Liver (tissue), 9 donors: ENCODE results near the gene CDH13. TPM values are rescaled to one million over a fixed set of nuclear protein-coding genes. Genes with fewer than 3 reads are reported as not detected.

Experiments
- DNase-seq: peaks from one replicate; pipeline ENCODE4 v3.0.0-alpha.2; 2017; ENCODE audit warnings: low spot score
- H3K27ac ChIP-seq, 2 donors: one replicate each; pipeline ENCODE4 v1.7.0; 2013; ENCODE audit warnings: inconsistent platforms in 2 of 2, low read length in 2 of 2, control low read depth in 1 of 2, low read depth in 1 of 2, mild to moderate bottlenecking in 1 of 2
- H3K27me3 ChIP-seq, 4 donors: one replicate each; pipeline versions ENCODE4 v1.6.1 to v1.7.0; 2013; ENCODE audit warnings: low read length in 3 of 4, inconsistent platforms in 1 of 4, mild to moderate bottlenecking in 1 of 4, moderate library complexity in 1 of 4; ENCODE audit not compliant: control insufficient read depth in 4 of 4, insufficient read depth in 4 of 4
- H3K36me3 ChIP-seq, 4 donors: one replicate each; pipeline versions ENCODE4 v1.6.1 to v1.7.0; 2013; ENCODE audit warnings: low read length in 3 of 4, mild to moderate bottlenecking in 3 of 4, low read depth in 1 of 4, moderate library complexity in 1 of 4; ENCODE audit not compliant: control insufficient read depth in 4 of 4, insufficient read depth in 3 of 4
- H3K4me1 ChIP-seq, 4 donors: one replicate each; pipeline versions ENCODE4 v1.6.1 to v1.7.0; 2013; ENCODE audit warnings: low read length in 3 of 4, mild to moderate bottlenecking in 3 of 4, moderate library complexity in 1 of 4; ENCODE audit not compliant: control insufficient read depth in 4 of 4, insufficient read depth in 4 of 4
- H3K4me3 ChIP-seq, 3 donors: one replicate each; pipeline versions ENCODE4 v1.6.1 to v1.7.0; 2013; ENCODE audit warnings: low read length in 3 of 3, control low read depth in 1 of 3, low read depth in 1 of 3, mild to moderate bottlenecking in 1 of 3
- H3K9ac ChIP-seq, 2 donors: one replicate each; pipeline ENCODE4 v1.7.0; 2013; ENCODE audit warnings: low read length in 2 of 2, mild to moderate bottlenecking in 2 of 2, moderate library complexity in 2 of 2, control low read depth in 1 of 2, low read depth in 1 of 2
- H3K9me3 ChIP-seq, 4 donors: one replicate each; pipeline versions ENCODE4 v1.6.1 to v1.7.0; 2013; ENCODE audit warnings: low read length in 3 of 4; ENCODE audit not compliant: control insufficient read depth in 4 of 4
- EGR1 ChIP-seq, 2 donors: IDR thresholded peaks; 2 replicates each; pipeline ENCODE4 v1.6.1; 2016 to 2018; ENCODE audit warnings: antibody characterized with exemption in 2 of 2, low read depth in 2 of 2
- FOXA1 ChIP-seq: IDR thresholded peaks from 2 replicates; pipeline ENCODE4 v1.6.1; 2016; ENCODE audit warnings: antibody characterized with exemption
- FOXA2 ChIP-seq: IDR thresholded peaks from 2 replicates; pipeline ENCODE4 v1.6.1; 2016; ENCODE audit warnings: antibody characterized with exemption
- GABPA ChIP-seq, 2 donors: IDR thresholded peaks in 1 of 2; conservative IDR thresholded peaks in 1 of 2; 2 replicates each; pipeline ENCODE4 v1.6.1; 2016; ENCODE audit warnings: antibody characterized with exemption in 2 of 2, mild to moderate bottlenecking in 1 of 2, moderate library complexity in 1 of 2
- HNF4A ChIP-seq, 2 donors: conservative IDR thresholded peaks; 2 replicates each; pipeline ENCODE4 v1.6.1; 2016; ENCODE audit warnings: antibody characterized with exemption in 2 of 2, mild to moderate bottlenecking in 2 of 2
- HNF4G ChIP-seq: IDR thresholded peaks from 2 replicates; pipeline ENCODE4 v1.6.1; 2016; ENCODE audit warnings: antibody characterized with exemption
- JUND ChIP-seq, 2 donors: IDR thresholded peaks; 2 replicates each; pipeline ENCODE4 v1.6.1; 2016; ENCODE audit warnings: antibody characterized with exemption in 2 of 2
- NR2F2 ChIP-seq: IDR thresholded peaks from 2 replicates; pipeline ENCODE4 v1.6.1; 2016; ENCODE audit warnings: antibody characterized with exemption
- RAD21 ChIP-seq, 2 donors: IDR thresholded peaks; 2 replicates each; pipeline ENCODE4 v1.6.1; 2016; ENCODE audit warnings: antibody characterized with exemption in 2 of 2, mild to moderate bottlenecking in 2 of 2
- RXRA ChIP-seq, 2 donors: IDR thresholded peaks; 2 replicates each; pipeline ENCODE4 v1.6.1; 2017 to 2018; ENCODE audit warnings: antibody characterized with exemption in 2 of 2, mild to moderate bottlenecking in 1 of 2
- SP1 ChIP-seq: IDR thresholded peaks from 2 replicates; pipeline ENCODE4 v1.6.1; 2018; ENCODE audit warnings: antibody characterized with exemption, mild to moderate bottlenecking
- TAF1 ChIP-seq: conservative IDR thresholded peaks from 2 replicates; pipeline ENCODE4 v1.6.1; 2016; ENCODE audit warnings: antibody characterized with exemption, mild to moderate bottlenecking
- YY1 ChIP-seq: IDR thresholded peaks from 2 replicates; pipeline ENCODE4 v1.6.1; 2016; ENCODE audit warnings: antibody characterized with exemption, mild to moderate bottlenecking
- WGBS: extraction: QIAGEN DNeasy Blood & Tissue Kit; methylation state at CpG from one replicate; pipeline ENCODE4 v1.1.7; 2013; 5-methylcytosine and 5-hydroxymethylcytosine counted together
- polyA plus RNA-seq, 2 donors: library from polyadenylated mRNA; stranded (reverse) in 1 of 2; unstranded in 1 of 2; fragments of 200-250 nt in 1 of 2; fragments of >200 nt in 1 of 2; fragmentation: Nextera tagmentation in 1 of 2; extraction: Ambion mirVana in 1 of 2; gene quantifications; one replicate each; pipeline versions ENCODE4 v1.2.1 to v1.2.3, GENCODE V29; 2013 to 2015
- total RNA-seq, 2 donors: library from RNA; depleted of rRNA; stranded (reverse); fragments of >200 nt; gene quantifications; one replicate each; pipeline ENCODE4 v1.2.3, GENCODE V29; 2014
- TF ChIP-seq, protein P1 (sequence below): IDR thresholded peaks from 2 replicates; pipeline ENCODE4 v1.6.1; 2016; ENCODE audit warnings: antibody characterized with exemption, mild to moderate bottlenecking
- TF ChIP-seq, protein P2 (sequence below): IDR thresholded peaks from 2 replicates; pipeline ENCODE4 v1.6.1; 2016; ENCODE audit warnings: antibody characterized with exemption
- TF ChIP-seq, protein P3 (sequence below): fragments of 150-350 bp; IDR thresholded peaks from 2 replicates; pipeline ENCODE4 v1.5.1; 2017; ENCODE audit warnings: improper control_type of control experiment, low read depth, low read length; ENCODE audit not compliant: missing input control
- TF ChIP-seq, protein P4 (sequence below): IDR thresholded peaks from 2 replicates; pipeline ENCODE4 v1.6.1; 2016; ENCODE audit warnings: antibody characterized with exemption
- TF ChIP-seq, protein P5 (sequence below): IDR thresholded peaks from 2 replicates; pipeline ENCODE4 v1.6.1; 2016; ENCODE audit warnings: antibody characterized with exemption
- donor health status: healthy.
- donor health status: healthy.
- donor health status: healthy.
- donor health status: healthy.
- donor health status: healthy.

CDH13 gene
- total and polyA plus RNA-seq, 4 donors = 0.21 to 1.5 (median 0.58) TPM

DNA sequence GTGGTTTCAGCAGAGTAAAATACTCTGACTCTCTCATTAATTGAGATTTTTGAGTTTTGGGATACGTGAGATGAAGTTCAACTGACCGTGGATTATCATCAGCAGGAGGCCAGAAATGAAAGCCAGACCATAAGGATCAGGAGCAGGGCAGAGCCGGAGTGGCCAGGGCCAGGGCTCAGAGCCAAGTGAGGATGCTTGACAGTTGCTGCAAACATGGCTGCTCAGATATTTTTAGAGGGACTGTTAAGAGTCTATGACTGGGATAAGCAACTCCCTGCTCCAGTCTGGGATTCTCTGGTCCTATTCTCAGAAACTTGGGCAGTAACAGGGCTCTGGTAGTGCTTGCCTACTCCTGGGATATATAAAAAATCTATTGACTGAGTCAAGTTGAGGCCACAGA, 17.6 kb upstream of the CDH13 start (continued):
- TF ChIP-seq TAF1 = no peak

DNA sequence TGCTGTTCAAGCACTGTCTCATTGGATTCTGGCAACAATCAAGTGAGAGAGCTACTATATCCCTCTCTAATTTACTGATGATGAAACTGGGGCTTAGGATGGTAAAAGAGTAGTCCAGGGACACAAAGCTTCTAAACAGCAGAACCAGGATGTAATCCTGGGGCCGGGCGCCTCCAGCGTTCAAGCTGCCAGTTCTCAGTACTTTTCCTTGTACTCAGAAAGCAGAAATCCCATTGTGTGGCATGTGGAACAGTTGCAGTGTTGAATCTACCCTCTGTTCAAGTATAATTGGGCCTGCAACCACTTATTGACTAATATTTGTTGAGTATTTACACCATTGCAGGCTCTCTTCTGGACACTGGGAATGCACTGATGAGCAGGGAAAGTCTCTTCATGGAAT, 14.5 kb upstream of the CDH13 start:
- TF ChIP-seq SP1 (no peak), GABPA (IDR thresholded peaks at IDR 0.05 in 1 of 2, conservative IDR thresholded peaks at IDR 0.05 in 1 of 2) (no peak), RXRA (IDR thresholded peaks at IDR 0.05) (no peak), HNF4A (conservative IDR thresholded peaks at IDR 0.05) (no peak), YY1 (no peak), JUND (IDR thresholded peaks at IDR 0.05) (no peak), TAF1 (no peak), RAD21 (IDR thresholded peaks at IDR 0.05) (no peak), FOXA1 (no peak), HNF4G (no peak), EGR1 (IDR thresholded peaks at IDR 0.05; ENCODE audit: low read depth in 2 of 2) (no peak), NR2F2 (no peak), FOXA2 (no peak)
- TF ChIP-seq, protein P1, sequence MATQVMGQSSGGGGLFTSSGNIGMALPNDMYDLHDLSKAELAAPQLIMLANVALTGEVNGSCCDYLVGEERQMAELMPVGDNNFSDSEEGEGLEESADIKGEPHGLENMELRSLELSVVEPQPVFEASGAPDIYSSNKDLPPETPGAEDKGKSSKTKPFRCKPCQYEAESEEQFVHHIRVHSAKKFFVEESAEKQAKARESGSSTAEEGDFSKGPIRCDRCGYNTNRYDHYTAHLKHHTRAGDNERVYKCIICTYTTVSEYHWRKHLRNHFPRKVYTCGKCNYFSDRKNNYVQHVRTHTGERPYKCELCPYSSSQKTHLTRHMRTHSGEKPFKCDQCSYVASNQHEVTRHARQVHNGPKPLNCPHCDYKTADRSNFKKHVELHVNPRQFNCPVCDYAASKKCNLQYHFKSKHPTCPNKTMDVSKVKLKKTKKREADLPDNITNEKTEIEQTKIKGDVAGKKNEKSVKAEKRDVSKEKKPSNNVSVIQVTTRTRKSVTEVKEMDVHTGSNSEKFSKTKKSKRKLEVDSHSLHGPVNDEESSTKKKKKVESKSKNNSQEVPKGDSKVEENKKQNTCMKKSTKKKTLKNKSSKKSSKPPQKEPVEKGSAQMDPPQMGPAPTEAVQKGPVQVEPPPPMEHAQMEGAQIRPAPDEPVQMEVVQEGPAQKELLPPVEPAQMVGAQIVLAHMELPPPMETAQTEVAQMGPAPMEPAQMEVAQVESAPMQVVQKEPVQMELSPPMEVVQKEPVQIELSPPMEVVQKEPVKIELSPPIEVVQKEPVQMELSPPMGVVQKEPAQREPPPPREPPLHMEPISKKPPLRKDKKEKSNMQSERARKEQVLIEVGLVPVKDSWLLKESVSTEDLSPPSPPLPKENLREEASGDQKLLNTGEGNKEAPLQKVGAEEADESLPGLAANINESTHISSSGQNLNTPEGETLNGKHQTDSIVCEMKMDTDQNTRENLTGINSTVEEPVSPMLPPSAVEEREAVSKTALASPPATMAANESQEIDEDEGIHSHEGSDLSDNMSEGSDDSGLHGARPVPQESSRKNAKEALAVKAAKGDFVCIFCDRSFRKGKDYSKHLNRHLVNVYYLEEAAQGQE = no peak
- TF ChIP-seq, protein P2, sequence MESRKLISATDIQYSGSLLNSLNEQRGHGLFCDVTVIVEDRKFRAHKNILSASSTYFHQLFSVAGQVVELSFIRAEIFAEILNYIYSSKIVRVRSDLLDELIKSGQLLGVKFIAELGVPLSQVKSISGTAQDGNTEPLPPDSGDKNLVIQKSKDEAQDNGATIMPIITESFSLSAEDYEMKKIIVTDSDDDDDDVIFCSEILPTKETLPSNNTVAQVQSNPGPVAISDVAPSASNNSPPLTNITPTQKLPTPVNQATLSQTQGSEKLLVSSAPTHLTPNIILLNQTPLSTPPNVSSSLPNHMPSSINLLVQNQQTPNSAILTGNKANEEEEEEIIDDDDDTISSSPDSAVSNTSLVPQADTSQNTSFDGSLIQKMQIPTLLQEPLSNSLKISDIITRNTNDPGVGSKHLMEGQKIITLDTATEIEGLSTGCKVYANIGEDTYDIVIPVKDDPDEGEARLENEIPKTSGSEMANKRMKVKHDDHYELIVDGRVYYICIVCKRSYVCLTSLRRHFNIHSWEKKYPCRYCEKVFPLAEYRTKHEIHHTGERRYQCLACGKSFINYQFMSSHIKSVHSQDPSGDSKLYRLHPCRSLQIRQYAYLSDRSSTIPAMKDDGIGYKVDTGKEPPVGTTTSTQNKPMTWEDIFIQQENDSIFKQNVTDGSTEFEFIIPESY = no peak
- TF ChIP-seq, protein P3, sequence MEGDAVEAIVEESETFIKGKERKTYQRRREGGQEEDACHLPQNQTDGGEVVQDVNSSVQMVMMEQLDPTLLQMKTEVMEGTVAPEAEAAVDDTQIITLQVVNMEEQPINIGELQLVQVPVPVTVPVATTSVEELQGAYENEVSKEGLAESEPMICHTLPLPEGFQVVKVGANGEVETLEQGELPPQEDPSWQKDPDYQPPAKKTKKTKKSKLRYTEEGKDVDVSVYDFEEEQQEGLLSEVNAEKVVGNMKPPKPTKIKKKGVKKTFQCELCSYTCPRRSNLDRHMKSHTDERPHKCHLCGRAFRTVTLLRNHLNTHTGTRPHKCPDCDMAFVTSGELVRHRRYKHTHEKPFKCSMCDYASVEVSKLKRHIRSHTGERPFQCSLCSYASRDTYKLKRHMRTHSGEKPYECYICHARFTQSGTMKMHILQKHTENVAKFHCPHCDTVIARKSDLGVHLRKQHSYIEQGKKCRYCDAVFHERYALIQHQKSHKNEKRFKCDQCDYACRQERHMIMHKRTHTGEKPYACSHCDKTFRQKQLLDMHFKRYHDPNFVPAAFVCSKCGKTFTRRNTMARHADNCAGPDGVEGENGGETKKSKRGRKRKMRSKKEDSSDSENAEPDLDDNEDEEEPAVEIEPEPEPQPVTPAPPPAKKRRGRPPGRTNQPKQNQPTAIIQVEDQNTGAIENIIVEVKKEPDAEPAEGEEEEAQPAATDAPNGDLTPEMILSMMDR = no peak
- TF ChIP-seq, protein P4, sequence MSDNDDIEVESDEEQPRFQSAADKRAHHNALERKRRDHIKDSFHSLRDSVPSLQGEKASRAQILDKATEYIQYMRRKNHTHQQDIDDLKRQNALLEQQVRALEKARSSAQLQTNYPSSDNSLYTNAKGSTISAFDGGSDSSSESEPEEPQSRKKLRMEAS = no peak
- TF ChIP-seq, protein P5, sequence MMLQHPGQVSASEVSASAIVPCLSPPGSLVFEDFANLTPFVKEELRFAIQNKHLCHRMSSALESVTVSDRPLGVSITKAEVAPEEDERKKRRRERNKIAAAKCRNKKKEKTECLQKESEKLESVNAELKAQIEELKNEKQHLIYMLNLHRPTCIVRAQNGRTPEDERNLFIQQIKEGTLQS = no peak
- no peak for DNase-seq
- H3K9ac ChIP-seq = no peak overlapping the region
- H3K9me3 ChIP-seq = no peaks in the 10 kb centered on the region
- H3K36me3 ChIP-seq = no peaks in the 10 kb centered on the region
- H3K27me3 ChIP-seq = no peaks in the 10 kb centered on the region
- no peaks in the 10 kb centered on the region for H3K4me1 ChIP-seq
- H3K4me3 ChIP-seq = no peak overlapping the region
- WGBS = 73% methylated on average over 3 of the region's 3 CpGs
- no peak overlapping the region for H3K27ac ChIP-seq
